Prostate gland (tissue), 2 donors: ENCODE results near the gene MCUR1. TPM values are rescaled to one million over a fixed set of nuclear protein-coding genes. Genes with fewer than 3 reads are reported as not detected.
"Not testable (repeated sequence)": the region's sequence is repeated elsewhere in the genome, so short reads cannot be mapped to it uniquely, and the experiment has no call there.

Experiments used
- DNase-seq: peaks from one replicate; pipeline ENCODE4 v3.0.0-alpha.2; 2019; ENCODE audit warnings: low spot score
- H3K27ac ChIP-seq, 2 donors: fragments of 200-600 bp; sonication (generic); 2 replicates each; pipeline ENCODE4 v1.5.1; 2017 to 2019
- H3K27me3 ChIP-seq: fragments of 200-600 bp; sonication (generic); replicated peaks from 2 replicates; pipeline ENCODE4 v1.5.1; 2019; ENCODE audit not compliant: insufficient read depth
- H3K36me3 ChIP-seq, 2 donors: fragments of 200-600 bp; sonication (generic); 1 replicate in 1 of 2; 2 replicates in 1 of 2; pipeline versions ENCODE4 v1.5.1 to v1.8.1; 2017 to 2019
- H3K4me1 ChIP-seq: fragments of 200-600 bp; sonication (generic); replicated peaks from 2 replicates; pipeline ENCODE4 v1.5.1; 2019
- H3K4me3 ChIP-seq, 2 donors: fragments of 200-600 bp; sonication (generic); 2 replicates each; pipeline ENCODE4 v1.5.1; 2017 to 2019
- H3K9me3 ChIP-seq: fragments of 200-600 bp; sonication (generic); 2 replicates; pipeline ENCODE4 v1.5.1; 2017
- CTCF ChIP-seq, 4 experiments: fragments of 200-600 bp in 2 of 4; fragments of 450-650 bp in 2 of 4; sonication (generic) in 2 of 4; IDR thresholded peaks; 1 replicate in 3 of 4; 2 replicates in 1 of 4; pipeline ENCODE4 v1.5.1; 2016 to 2019; ENCODE audit warnings: antibody characterized with exemption in 4 of 4, mild to moderate bottlenecking in 2 of 4, moderate library complexity in 2 of 4
- POLR2A ChIP-seq: fragments of 450-650 bp; IDR thresholded peaks from one replicate; pipeline ENCODE4 v1.6.1; 2016; ENCODE audit warnings: antibody characterized with exemption, mild to moderate bottlenecking
- POLR2AphosphoS5 ChIP-seq: sonication (generic); formaldehyde crosslinking; IDR thresholded peaks from one replicate; pipeline ENCODE4 v1.6.1; 2017; ENCODE audit warnings: antibody characterized with exemption
- WGBS: methylation state at CpG from one replicate; pipeline ENCODE4 v1.1.5; 2018; 5-methylcytosine and 5-hydroxymethylcytosine counted together
- intact Hi-C: fragments of 100-400 bp; cut with DNase I; formaldehyde crosslinking; loops from one replicate; pipeline ENCODE4 v1.14.2; 2022
- total RNA-seq, 2 donors: library from RNA; depleted of rRNA; stranded (reverse); fragments of >200 nt; gene quantifications; one replicate each; pipeline ENCODE4 v1.1.0, GENCODE V29; 2016

The MCUR1 gene
- total RNA-seq, 2 donors from 2014 or later = 13.7 to 16.8 TPM

- no peaks in the 10 kb centered on the region for H3K4me1 ChIP-seq
- TF ChIP-seq POLR2A (no peak), CTCF (IDR thresholded peaks at IDR 0.05) (no peak), POLR2AphosphoS5 (no peak)
- no peaks in the 10 kb centered on the region for H3K27me3 ChIP-seq
- WGBS = 89% methylated on average over 5 of the region's 5 CpGs
- H3K9me3 ChIP-seq = no peaks in the 10 kb centered on the region
- no peak overlapping the region for H3K4me3 ChIP-seq
- intact Hi-C loops = no loop called here
- no peak overlapping the region for H3K27ac ChIP-seq
- no peaks in the 10 kb centered on the region for H3K36me3 ChIP-seq
- no peak for DNase-seq
These were observed 21.8 kb upstream of the MCUR1 start for GRCh38 chr6:13836170-13836569.

GRCh38 chr6:13834790-13835189 is 20.4 kb upstream of the MCUR1 start:
- WGBS = 76% methylated on average over 1 of the region's 1 CpG
- H3K36me3 ChIP-seq = no peaks in the 10 kb centered on the region
- H3K27ac ChIP-seq = no peak overlapping the region
- no peak for DNase-seq
- H3K9me3 ChIP-seq = no peaks in the 10 kb centered on the region
- H3K4me3 ChIP-seq = no peak overlapping the region
- H3K4me1 ChIP-seq = no peaks in the 10 kb centered on the region
- intact Hi-C loops = no loop called here
- TF ChIP-seq POLR2A (no peak), CTCF (IDR thresholded peaks at IDR 0.05) (no peak), POLR2AphosphoS5 (no peak)
- no peaks in the 10 kb centered on the region for H3K27me3 ChIP-seq

- H3K27ac ChIP-seq, intact Hi-C loops, H3K9me3 ChIP-seq, H3K36me3 ChIP-seq, DNase-seq, H3K27me3 ChIP-seq, H3K4me1 ChIP-seq, H3K4me3 ChIP-seq: not testable (repeated sequence)
- WGBS = 57% methylated on average over 5 of the region's 5 CpGs
These were observed 19.7 kb upstream of the MCUR1 start for GRCh38 chr6:13834018-13834417.

GRCh38 chr6:13832778-13833177 is 18.4 kb upstream of the MCUR1 start:
- H3K27me3 ChIP-seq = no peaks in the 10 kb centered on the region
- H3K27ac ChIP-seq = no peak overlapping the region
- no peaks in the 10 kb centered on the region for H3K36me3 ChIP-seq
- no peaks in the 10 kb centered on the region for H3K9me3 ChIP-seq
- no peaks in the 10 kb centered on the region for H3K4me1 ChIP-seq
- DNase-seq = no peak
- WGBS = 92% methylated on average over 1 of the region's 1 CpG
- intact Hi-C loops = no loop called here
- no peak for TF ChIP-seq POLR2AphosphoS5
- no peak for TF ChIP-seq CTCF (IDR thresholded peaks at IDR 0.05)
- no peak for TF ChIP-seq POLR2A
- no peak overlapping the region for H3K4me3 ChIP-seq

GRCh38 chr6:13831615-13832014 is 17.3 kb upstream of the MCUR1 start:
- Histone ChIP-seq H3K27me3 (no peaks in the 10 kb centered on the region), H3K4me3 (no peak overlapping the region), H3K9me3 (no peaks in the 10 kb centered on the region), H3K36me3 (no peaks in the 10 kb centered on the region), H3K4me1 (no peaks in the 10 kb centered on the region), H3K27ac (no peak overlapping the region)
- 82% methylated on average over 7 of the region's 7 CpGs for WGBS
- TF ChIP-seq POLR2AphosphoS5 (no peak), CTCF (IDR thresholded peaks at IDR 0.05) (no peak), POLR2A (no peak)
- intact Hi-C loops = no loop called here
- DNase-seq = no peak
